Activated naive CD4-positive, alpha-beta T cell treated with anti-CD3 and anti-CD28 coated beads, Interleukin-2, amount 50 U/mL, for 16 hours (primary cell): ENCODE data around the gene DENND1B.
"Not testable (repeated sequence)": the region's sequence is repeated elsewhere in the genome, so short reads cannot be mapped to it uniquely, and the experiment has no call there.

Experiments
- DNase-seq: peaks from one replicate; pipeline ENCODE4 v3.0.0-alpha.2; 2020

The DENND1B gene

GRCh38 chr1:197541411-197541810, 233.9 kb downstream of the DENND1B start:
- no peak for DNase-seq

- no peak for DNase-seq
Observed at GRCh38 chr1:197526736-197527371, 248.4 kb downstream of the DENND1B start.

- no peak for DNase-seq
Observed at GRCh38 chr1:197521118-197521739, 254.1 kb downstream of the DENND1B start.

- DNase-seq: no peak
Observed at GRCh38 chr1:197519741-197520334, 255.4 kb downstream of the DENND1B start.

GRCh38 chr1:197515421-197515820, 259.9 kb downstream of the DENND1B start:
- DNase-seq: no peak

- DNase-seq: no peak
Observed at GRCh38 chr1:197510691-197511378, 264.4 kb downstream of the DENND1B start.

GRCh38 chr1:197496722-197497121, 278.6 kb downstream of the DENND1B start:
- no peak for DNase-seq

- DNase-seq: not testable (repeated sequence)
Observed at GRCh38 chr1:197491505-197491904, 283.8 kb downstream of the DENND1B start.

- no peak for DNase-seq
Observed at GRCh38 chr1:197486946-197487345, 288.3 kb downstream of the DENND1B start.

GRCh38 chr1:197485790-197486189, 289.5 kb downstream of the DENND1B start:
- DNase-seq: no peak

GRCh38 chr1:197481101-197481500, 294.2 kb downstream of the DENND1B start:
- no peak for DNase-seq

- DNase-seq: no peak
Observed at GRCh38 chr1:197480446-197480845, 294.8 kb downstream of the DENND1B start.

GRCh38 chr1:197472141-197472540, 303.1 kb downstream of the DENND1B start:
- no peak for DNase-seq

- DNase-seq: no peak
Observed at GRCh38 chr1:197471248-197471985, 303.9 kb downstream of the DENND1B start.

- DNase-seq: no peak
Observed at GRCh38 chr1:197470330-197470729, 304.9 kb downstream of the DENND1B start.

- DNase-seq: no peak
Observed at GRCh38 chr1:197469620-197470210, 305.6 kb downstream of the DENND1B start.

GRCh38 chr1:197468543-197469175, 306.6 kb downstream of the DENND1B start:
- DNase-seq: no peak

GRCh38 chr1:197467881-197468280, 307.4 kb downstream of the DENND1B start:
- DNase-seq: no peak

GRCh38 chr1:197466813-197467212, 308.5 kb downstream of the DENND1B start:
- DNase-seq: no peak

GRCh38 chr1:197465528-197466327, 309.6 kb downstream of the DENND1B start:
- no peak for DNase-seq

GRCh38 chr1:197464044-197464443, 311.2 kb downstream of the DENND1B start:
- no peak for DNase-seq
